Activated CD4-positive, alpha-beta T cell treated with anti-CD3 and anti-CD28 coated beads, Interleukin-2, amount 10 ng/mL, durations not matched to agents 7 days and 5 days (primary cell): ENCODE results near the gene XPO6. TPM values are rescaled to one million over a fixed set of nuclear protein-coding genes. Genes with fewer than 3 reads are reported as not detected.

ENCODE experiments used
- CTCF ChIA-PET: fragments of 350-600 bp; sonication (Branson Sonifier 250); formaldehyde crosslinking; loops from one replicate; lab custom pipeline; 2021; ENCODE audit warnings: antibody characterized with exemption; lab: Charles Lee
- POLR2A ChIA-PET: fragments of 350-600 bp; sonication (Branson Sonifier 250); formaldehyde crosslinking; loops from one replicate; lab custom pipeline; 2021; ENCODE audit warnings: antibody characterized with exemption; lab: Charles Lee
- DNase-seq: peaks from one replicate; pipeline ENCODE4 v3.0.0-alpha.2; 2020
- H3K27ac Mint-ChIP-seq: one replicate; pipeline ENCODE4 v1.8.0; 2021; ENCODE audit warnings: mild to moderate bottlenecking, moderate library complexity, mixed read lengths
- H3K27me3 Mint-ChIP-seq: one replicate; pipeline ENCODE4 v1.8.0; 2021; ENCODE audit warnings: mixed read lengths
- H3K36me3 Mint-ChIP-seq: one replicate; pipeline ENCODE4 v1.8.0; 2021; ENCODE audit warnings: low read depth, mixed read lengths
- H3K4me1 Mint-ChIP-seq: one replicate; pipeline ENCODE4 v1.8.0; 2021; ENCODE audit warnings: mixed read lengths
- H3K4me3 Mint-ChIP-seq: one replicate; pipeline ENCODE4 v1.8.0; 2021; ENCODE audit warnings: mild to moderate bottlenecking, moderate library complexity, mixed read lengths
- H3K9me3 Mint-ChIP-seq: one replicate; pipeline ENCODE4 v1.8.0; 2021; ENCODE audit warnings: mixed read lengths
- total RNA-seq, 2 experiments: library from RNA; stranded (reverse); gene quantifications; one replicate each; pipeline ENCODE4 v1.2.3, GENCODE V29; 2021

Gene XPO6
- total RNA-seq, 2 experiments from 2014 or later = 237 to 304 TPM

- no peak for DNase-seq
- H3K27me3 Mint-ChIP-seq = peaks cover 19% of the 10 kb centered on the region
- no peaks in the 10 kb centered on the region for H3K4me1 Mint-ChIP-seq
- ChIA-PET POLR2A (no interaction called here), CTCF (no interaction called here)
- no peaks in the 10 kb centered on the region for H3K36me3 Mint-ChIP-seq
- no peak overlapping the region for H3K4me3 Mint-ChIP-seq
- no peaks in the 10 kb centered on the region for H3K9me3 Mint-ChIP-seq
- H3K27ac Mint-ChIP-seq = no peak overlapping the region
Measured at GRCh38 chr16:28067604-28068379, 144.0 kb downstream of the XPO6 start.

GRCh38 chr16:28064706-28065249, 147.0 kb downstream of the XPO6 start:
- Mint-ChIP-seq H3K9me3 (no peaks in the 10 kb centered on the region), H3K36me3 (no peaks in the 10 kb centered on the region), H3K4me3 (no peak overlapping the region), H3K27ac (no peak overlapping the region), H3K27me3 (peaks cover 43% of the 10 kb centered on the region), H3K4me1 (no peaks in the 10 kb centered on the region)
- no peak for DNase-seq
- ChIA-PET CTCF (no interaction called here), POLR2A (no interaction called here)

- Mint-ChIP-seq H3K27me3 (peaks cover 49% of the 10 kb centered on the region), H3K9me3 (no peaks in the 10 kb centered on the region), H3K36me3 (no peaks in the 10 kb centered on the region), H3K4me3 (no peak overlapping the region), H3K27ac (no peak overlapping the region), H3K4me1 (no peaks in the 10 kb centered on the region)
- CTCF ChIA-PET = no interaction called here
- DNase-seq = no peak
- POLR2A ChIA-PET = no interaction called here
Measured at GRCh38 chr16:28064150-28064549, 147.6 kb downstream of the XPO6 start.

GRCh38 chr16:28063591-28064061, 148.1 kb downstream of the XPO6 start, which contains the start of gene GSG1L:
TSS of gene GSG1L (minus strand) at chr16:28063714. CDS start at chr16:28063424, 290 bp downstream.
- no peak within 1 kb of the TSS for H3K27ac Mint-ChIP-seq
- DNase-seq = no peak
- no peaks in the 10 kb centered on the region for H3K36me3 Mint-ChIP-seq
- H3K4me1 Mint-ChIP-seq = no peaks in the 10 kb centered on the region
- ChIA-PET CTCF (no interaction called here), POLR2A (no interaction called here)
- peaks cover 53% of the 10 kb centered on the region for H3K27me3 Mint-ChIP-seq
- H3K4me3 Mint-ChIP-seq = no peak within 1 kb of the TSS
- H3K9me3 Mint-ChIP-seq = no peaks in the 10 kb centered on the region

- H3K4me3 Mint-ChIP-seq = no peak overlapping the region
- H3K27ac Mint-ChIP-seq = no peak overlapping the region
- no peaks in the 10 kb centered on the region for H3K36me3 Mint-ChIP-seq
- no peaks in the 10 kb centered on the region for H3K4me1 Mint-ChIP-seq
- POLR2A ChIA-PET = no interaction called here
- DNase-seq = no peak
- peaks cover 56% of the 10 kb centered on the region for H3K27me3 Mint-ChIP-seq
- H3K9me3 Mint-ChIP-seq = no peaks in the 10 kb centered on the region
- CTCF ChIA-PET = no interaction called here
Measured at GRCh38 chr16:28062847-28063521, 148.8 kb downstream of the XPO6 start.

- no peak for DNase-seq
- Mint-ChIP-seq H3K27me3 (peaks cover 56% of the 10 kb centered on the region), H3K4me1 (no peaks in the 10 kb centered on the region), H3K27ac (no peak overlapping the region), H3K4me3 (no peak overlapping the region), H3K36me3 (no peaks in the 10 kb centered on the region), H3K9me3 (no peaks in the 10 kb centered on the region)
- ChIA-PET CTCF (no interaction called here), POLR2A (no interaction called here)
Measured at GRCh38 chr16:28062261-28062846, 149.4 kb downstream of the XPO6 start.

GRCh38 chr16:28061352-28062101, 150.2 kb downstream of the XPO6 start:
- Mint-ChIP-seq H3K4me3 (no peak overlapping the region), H3K9me3 (no peaks in the 10 kb centered on the region), H3K36me3 (no peaks in the 10 kb centered on the region), H3K27ac (no peak overlapping the region), H3K4me1 (no peaks in the 10 kb centered on the region), H3K27me3 (peaks cover 55% of the 10 kb centered on the region)
- POLR2A ChIA-PET = no interaction called here
- DNase-seq = no peak
- CTCF ChIA-PET = no interaction called here

GRCh38 chr16:28059841-28060575, 151.8 kb downstream of the XPO6 start:
- no peaks in the 10 kb centered on the region for H3K36me3 Mint-ChIP-seq
- no peak overlapping the region for H3K27ac Mint-ChIP-seq
- H3K4me1 Mint-ChIP-seq = no peaks in the 10 kb centered on the region
- CTCF ChIA-PET = no interaction called here
- H3K27me3 Mint-ChIP-seq = peaks cover 49% of the 10 kb centered on the region
- no peaks in the 10 kb centered on the region for H3K9me3 Mint-ChIP-seq
- no peak overlapping the region for H3K4me3 Mint-ChIP-seq
- POLR2A ChIA-PET = no interaction called here
- DNase-seq = no peak

GRCh38 chr16:28058839-28059589, 152.8 kb downstream of the XPO6 start:
- no peak for DNase-seq
- Mint-ChIP-seq H3K9me3 (no peaks in the 10 kb centered on the region), H3K27me3 (peaks cover 39% of the 10 kb centered on the region), H3K36me3 (no peaks in the 10 kb centered on the region), H3K4me3 (no peak overlapping the region), H3K4me1 (no peaks in the 10 kb centered on the region), H3K27ac (no peak overlapping the region)
- ChIA-PET POLR2A (no interaction called here), CTCF (interaction anchor here (1.2 kb wide), 1 partner anchor 196 kb away, joined by 3 read pairs; no protein-coding TSS in a partner anchor)

GRCh38 chr16:28057949-28058348, 153.8 kb downstream of the XPO6 start:
- no peak overlapping the region for H3K4me3 Mint-ChIP-seq
- H3K9me3 Mint-ChIP-seq = no peaks in the 10 kb centered on the region
- ChIA-PET CTCF (no interaction called here), POLR2A (no interaction called here)
- H3K36me3 Mint-ChIP-seq = no peaks in the 10 kb centered on the region
- DNase-seq = no peak
- H3K27ac Mint-ChIP-seq = no peak overlapping the region
- H3K27me3 Mint-ChIP-seq = peaks cover 39% of the 10 kb centered on the region
- no peaks in the 10 kb centered on the region for H3K4me1 Mint-ChIP-seq

GRCh38 chr16:28053461-28053860, 158.3 kb downstream of the XPO6 start:
- ChIA-PET CTCF (no interaction called here), POLR2A (no interaction called here)
- H3K4me1 Mint-ChIP-seq = no peaks in the 10 kb centered on the region
- no peaks in the 10 kb centered on the region for H3K36me3 Mint-ChIP-seq
- peaks cover 4% of the 10 kb centered on the region for H3K9me3 Mint-ChIP-seq
- H3K27me3 Mint-ChIP-seq = peaks cover 5% of the 10 kb centered on the region
- H3K27ac Mint-ChIP-seq = no peak overlapping the region
- no peak overlapping the region for H3K4me3 Mint-ChIP-seq
- DNase-seq = no peak
